ENCODE results near the gene TAP2. TPM values are rescaled to one million over a fixed set of nuclear protein-coding genes. Genes with fewer than 3 reads are reported as not detected.
A peak's percentile ranks its signal among the peaks of the same experiment; 100 is the strongest.

The TAP2 gene
- total RNA-seq, 1 donor from 2014 or later: 27.5 TPM

GRCh38 chr6:32854376-32855178, 16.0 kb upstream of the TAP2 start:
- peak in 1 of 2 donors; percentile 22 for DNase-seq (ENCODE audit: low read depth in 2 of 2)

GRCh38 chr6:32853541-32854375, 15.2 kb upstream of the TAP2 start, which contains the start of the genes PSMB9 and TAP1:
Gene PSMB9, plus strand, starts transcription at chr6:32854192. Its CDS starts 38 bp downstream, at chr6:32854230.
Gene TAP1, minus strand, starts transcription at chr6:32853704. Its CDS starts 68 bp downstream, at chr6:32853636.
- DNase-seq (ENCODE audit: low read depth in 2 of 2): peak; percentile 83 to 94

DNA sequence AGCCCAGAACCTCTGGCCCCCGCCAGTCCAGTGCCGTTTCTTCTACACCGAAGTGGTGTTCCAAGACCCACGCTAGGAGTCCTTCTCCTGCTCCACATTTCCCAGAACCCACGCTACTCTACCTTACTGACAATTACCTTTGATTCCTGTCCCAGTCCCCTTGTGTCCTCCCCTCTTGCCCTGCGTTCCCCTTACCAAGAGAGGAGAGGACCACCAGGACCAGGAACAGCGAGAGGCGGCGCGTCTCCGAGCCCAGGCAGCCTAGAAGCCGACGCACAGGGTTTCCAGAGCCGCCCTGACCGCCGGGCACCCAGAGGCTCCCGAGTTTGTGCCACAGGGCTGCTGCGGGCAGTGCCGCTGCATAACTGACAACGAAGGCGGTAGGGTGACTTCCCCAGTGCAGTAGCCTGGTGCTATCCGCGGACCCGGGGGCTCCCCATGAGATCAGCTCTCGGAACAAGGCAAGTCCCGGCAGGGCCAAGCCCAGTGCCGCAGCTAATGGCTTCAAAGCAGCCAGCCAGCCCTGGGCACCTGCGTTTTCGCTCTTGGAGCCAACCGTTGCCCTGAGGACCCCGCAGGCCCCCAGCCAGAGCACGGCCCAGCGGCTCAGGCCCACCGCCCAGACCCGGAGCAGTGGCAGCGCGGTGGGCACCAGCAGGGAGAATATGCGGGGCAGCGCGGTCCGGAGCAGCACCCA, 14.5 kb upstream of the TAP2 start:
- peak in 1 of 2 donors; percentile 50 for DNase-seq (ENCODE audit: low read depth in 2 of 2)

- DNase-seq (ENCODE audit: low read depth in 2 of 2): no peak
Observed at GRCh38 chr6:32852018-32852843, 13.7 kb upstream of the TAP2 start.

DNA sequence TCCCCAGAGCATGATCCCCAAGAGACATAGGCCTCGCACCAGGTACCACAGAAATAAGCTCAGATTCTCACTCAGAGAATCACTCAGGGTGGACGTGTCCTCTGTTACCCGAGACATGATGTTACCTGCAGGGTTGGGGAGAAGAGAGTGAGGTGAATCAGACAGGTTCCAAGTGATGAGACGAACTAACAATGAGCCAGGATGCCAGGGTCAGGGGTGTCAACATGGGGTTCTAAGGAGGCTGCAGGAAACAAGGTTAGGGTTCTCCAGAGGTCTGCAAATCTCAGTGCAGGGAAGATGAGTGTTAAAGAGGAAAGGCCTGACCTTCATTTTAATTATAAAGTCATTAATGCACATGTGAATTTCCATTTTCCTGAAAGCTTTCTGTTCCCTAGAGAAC, 12.5 kb upstream of the TAP2 start:
- no peak for DNase-seq (ENCODE audit: low read depth in 2 of 2)

DNA sequence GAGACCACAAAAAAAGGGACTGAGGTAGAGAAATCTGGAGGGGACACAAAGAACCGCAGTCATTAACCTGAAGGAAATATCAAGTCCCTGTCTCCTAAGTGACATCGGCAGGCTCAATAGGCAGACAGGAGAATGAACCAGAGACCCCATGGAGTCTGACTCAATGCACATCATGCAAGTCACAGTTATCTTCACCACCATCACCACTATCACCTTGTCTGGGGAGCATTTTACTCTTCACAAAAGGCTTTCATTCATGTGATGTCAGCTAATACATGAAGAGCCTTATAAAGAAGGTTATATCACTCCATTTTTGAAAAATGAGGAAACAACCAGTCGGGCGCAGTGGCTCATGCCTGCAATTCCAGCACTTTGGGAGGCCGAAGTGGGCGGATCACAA, 10.6 kb upstream of the TAP2 start:
- no peak for DNase-seq (ENCODE audit: low read depth in 2 of 2)

DNA sequence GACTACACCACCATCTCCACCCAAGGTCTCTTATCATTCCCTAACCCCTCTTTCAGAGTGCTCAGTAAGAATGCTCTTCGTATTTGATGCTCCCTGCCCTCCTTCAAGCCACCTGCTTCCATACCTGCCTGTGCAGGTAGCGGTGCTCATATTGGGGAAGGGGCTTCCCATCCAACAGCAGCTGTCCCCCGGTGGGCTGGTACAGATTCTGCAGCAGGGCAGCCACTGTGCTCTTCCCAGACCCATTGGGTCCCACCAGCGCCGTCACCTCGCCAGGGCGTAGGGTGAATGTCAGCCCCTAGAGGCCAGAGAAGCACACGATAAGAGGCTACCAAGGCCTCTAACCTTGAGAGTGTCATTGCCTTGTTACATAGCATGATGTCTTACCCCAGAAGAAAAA, 9.3 kb upstream of the TAP2 start:
- DNase-seq (ENCODE audit: low read depth in 2 of 2): no peak

- no peak for DNase-seq (ENCODE audit: low read depth in 2 of 2)
Observed at GRCh38 chr6:32847004-32847403, 8.5 kb upstream of the TAP2 start.

DNA sequence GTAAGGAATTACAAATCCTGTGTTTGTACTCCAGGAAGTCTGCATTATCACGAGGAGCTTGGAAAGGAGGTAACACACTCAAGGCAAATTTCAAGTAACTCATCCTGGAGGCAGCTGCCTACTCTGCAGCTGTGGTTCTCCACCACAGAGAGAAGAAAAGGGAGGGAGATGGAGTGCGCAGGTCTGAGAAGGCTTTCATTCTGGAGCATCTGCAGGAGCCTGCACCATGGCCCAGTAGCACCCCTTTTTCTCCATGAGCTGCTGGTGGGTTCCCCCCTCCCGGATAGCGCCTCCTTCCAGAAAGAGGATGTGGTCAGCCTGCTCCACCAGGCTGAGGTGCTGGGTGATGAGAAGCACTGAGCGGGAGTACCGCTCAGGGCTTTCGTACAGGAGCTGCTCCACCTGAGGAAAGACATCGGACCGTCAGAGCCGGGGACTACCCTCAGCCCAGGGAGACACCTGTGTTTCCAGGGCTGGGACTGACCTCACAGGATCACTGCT, 6.9 kb upstream of the TAP2 start:
- no peak for DNase-seq (ENCODE audit: low read depth in 2 of 2)

DNA sequence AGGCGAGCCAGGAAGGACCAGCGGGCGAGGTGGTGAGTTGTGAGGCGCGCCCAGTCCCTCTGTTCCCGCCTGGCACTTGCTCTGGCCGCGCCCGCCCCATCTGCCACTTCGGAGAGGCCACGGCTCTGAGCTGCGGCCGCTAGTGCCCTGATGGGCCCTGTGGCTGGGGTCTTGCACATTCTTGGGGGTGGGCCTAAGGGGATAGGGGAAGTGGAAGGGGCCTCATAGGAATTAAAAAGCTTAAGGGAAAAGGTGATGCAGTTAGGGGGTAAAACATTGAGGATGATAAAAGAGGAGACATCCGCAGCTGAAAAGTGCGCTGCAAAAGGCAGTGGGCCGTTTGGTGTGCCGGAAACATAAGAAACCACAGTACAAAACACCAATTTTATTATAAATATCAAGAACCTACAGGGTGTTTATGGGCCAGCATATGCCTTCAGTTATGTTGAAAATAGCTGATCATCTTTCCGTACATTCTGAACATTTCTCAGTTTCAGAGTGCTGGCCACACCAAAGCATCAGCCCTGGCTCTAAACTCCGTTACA, 6.4 kb upstream of the TAP2 start:
- DNase-seq (ENCODE audit: low read depth in 2 of 2): no peak

DNA sequence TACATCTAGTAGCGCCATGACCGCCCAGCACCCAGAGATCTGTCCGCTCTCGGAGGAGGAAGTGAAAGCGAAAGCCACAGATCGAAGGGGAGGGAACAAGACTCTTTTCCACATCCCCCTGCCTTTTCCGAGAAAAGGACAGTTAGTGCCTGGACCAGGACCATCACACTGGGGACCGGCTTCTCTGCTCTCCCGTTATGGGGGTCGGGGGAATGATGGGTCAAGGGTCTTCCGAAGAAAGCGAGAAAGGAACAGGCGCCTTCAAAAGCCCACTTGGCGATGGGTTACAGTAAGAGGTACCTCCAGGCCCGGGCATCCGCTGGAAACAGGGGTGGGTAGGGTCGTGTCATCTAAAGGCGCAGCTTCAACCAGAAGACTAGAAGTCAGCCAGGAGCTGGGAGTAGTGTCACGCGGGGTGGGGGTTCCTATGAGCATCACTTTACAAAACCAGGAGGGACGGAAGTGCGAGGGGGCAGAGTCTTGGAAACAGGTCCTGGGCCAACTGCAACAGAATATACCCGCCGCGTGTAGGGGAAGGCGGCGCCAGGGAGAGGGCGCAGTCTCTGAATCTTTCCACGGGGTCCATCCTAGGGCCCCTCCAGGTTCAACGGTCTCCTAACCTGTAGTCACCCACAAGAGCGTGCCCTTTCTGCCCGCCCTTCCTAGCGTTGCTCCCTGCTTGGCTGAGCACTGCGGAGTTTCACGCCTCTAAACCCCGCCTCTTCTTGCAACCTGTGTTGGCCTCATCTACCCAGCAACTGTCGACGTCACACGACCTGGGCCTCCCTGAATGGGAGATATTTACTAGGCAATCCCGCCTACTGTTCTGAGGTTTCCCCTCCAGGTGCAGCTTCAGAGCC, 5.7 kb upstream of the TAP2 start, which contains the start of gene PSMB8:
Gene PSMB8, minus strand, starts transcription at position 69 of the 860 bp plus-strand sequence. Its CDS starts 51 bp downstream, at position 18.
- DNase-seq (ENCODE audit: low read depth in 2 of 2): peak; percentile 89 to 94

DNA sequence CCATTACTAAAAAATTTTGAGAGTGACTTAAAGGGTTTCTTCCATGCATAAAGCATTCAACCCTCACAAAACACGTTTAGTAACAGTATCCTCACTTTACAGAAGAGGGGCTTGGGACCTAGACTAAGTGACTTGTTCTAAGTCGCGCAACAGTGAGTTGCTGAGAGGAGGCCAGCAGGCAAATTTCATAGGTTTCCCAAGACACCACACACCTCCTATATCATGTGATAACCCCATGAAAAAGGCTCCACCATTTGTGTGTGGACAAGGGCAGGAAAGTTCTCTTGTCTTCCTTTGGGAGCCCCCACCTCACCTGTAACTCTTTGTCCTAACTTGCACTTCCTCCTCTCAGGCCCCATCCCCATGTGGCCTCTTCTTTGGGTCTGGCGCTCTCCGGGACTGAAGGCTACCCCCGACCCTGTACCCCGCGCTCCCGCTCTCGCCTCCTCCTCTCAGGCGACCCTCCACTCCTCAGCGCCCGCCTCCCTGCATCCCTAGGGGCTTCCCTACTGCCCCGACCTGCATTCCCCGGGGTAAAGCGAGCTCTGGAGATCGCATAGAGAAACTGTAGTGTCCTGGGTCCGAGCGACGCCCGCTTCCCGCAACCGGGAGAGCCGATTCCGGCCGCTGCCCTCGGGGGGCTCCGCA, 4.9 kb upstream of the TAP2 start:
- DNase-seq (ENCODE audit: low read depth in 2 of 2): no peak

DNA sequence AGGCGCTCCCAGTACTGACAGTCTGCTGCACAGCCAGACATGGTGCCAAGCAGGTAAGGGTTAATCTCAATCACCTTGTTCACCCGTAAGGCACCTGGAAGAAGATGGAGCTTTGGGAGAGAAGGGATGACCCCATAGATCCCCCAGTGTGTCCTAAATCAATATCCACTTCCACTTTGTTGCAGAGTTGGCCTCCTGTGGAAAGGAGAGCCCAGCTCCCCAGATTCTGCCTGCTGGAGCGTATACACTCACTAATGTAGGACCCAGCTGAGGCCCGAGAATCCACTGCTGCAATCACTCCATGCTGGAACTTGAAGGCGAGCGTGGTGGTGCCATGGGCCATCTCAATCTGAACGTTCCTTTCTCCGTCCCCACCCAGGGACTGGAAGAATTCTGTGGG, 4.2 kb upstream of the TAP2 start:
- DNase-seq (ENCODE audit: low read depth in 2 of 2): no peak

DNA sequence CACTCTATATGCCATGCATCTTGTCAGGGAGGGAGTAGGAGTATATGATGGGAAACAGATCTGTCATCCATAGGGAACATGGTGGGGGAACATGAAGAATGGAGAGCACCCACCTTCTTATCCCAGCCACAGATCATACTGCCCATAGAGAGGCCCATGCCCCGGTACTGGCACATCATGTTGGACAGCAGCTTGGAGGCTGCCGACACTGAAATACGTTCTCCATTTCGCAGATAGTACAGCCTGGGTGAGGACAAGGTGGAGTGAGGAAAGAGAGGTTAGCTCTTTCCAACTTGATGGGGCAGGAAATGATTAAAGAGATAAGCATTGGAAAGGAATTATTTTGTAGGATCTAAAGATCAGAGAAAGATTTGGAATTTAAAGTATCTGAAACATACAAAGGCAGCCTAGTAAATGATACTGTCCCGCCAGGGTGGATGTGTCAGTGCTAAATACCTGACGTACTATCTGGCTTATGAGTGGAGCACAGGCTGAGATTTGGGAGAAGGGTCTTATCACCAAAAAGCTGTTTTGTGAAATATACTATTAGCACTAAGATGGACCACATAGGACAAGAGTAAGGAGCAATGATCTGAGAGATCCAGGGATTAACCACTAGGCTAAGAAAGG, 3.6 kb upstream of the TAP2 start:
- no peak for DNase-seq (ENCODE audit: low read depth in 2 of 2)

GRCh38 chr6:32840604-32841246, 2.2 kb upstream of the TAP2 start:
- no peak for DNase-seq (ENCODE audit: low read depth in 2 of 2)

GRCh38 chr6:32839356-32839755, 817 bp upstream of the TAP2 start:
- no peak for DNase-seq (ENCODE audit: low read depth in 2 of 2)

DNA sequence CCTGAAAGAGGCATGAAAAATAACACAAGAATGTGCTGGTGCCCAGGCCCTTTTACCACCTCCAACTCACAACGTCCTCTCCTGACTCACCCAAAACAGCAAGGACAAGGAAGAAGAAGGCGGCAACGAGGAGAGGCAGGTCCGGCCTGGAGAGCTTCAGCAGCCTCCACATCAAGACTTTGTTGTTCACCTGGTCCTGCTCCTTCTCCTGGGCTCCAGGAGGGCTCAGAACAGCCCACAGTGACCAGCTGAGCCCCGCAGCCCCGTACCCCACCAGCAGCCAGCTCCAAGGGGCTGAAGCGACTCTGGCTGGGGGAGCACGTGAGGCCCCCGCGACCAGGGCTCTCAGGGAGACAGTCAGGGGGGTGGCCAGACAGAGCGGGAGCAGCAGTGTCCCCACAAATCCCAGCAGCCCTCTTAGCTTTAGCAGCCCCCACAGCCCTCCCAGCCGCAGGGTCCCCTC, 857 bp downstream of the TAP2 start:
- DNase-seq (ENCODE audit: low read depth in 2 of 2): no peak

- DNase-seq (ENCODE audit: low read depth in 2 of 2): no peak
Observed at GRCh38 chr6:32836873-32837272, 1.7 kb downstream of the TAP2 start.

All from dermis microvascular lymphatic vessel endothelial cell (primary cell).